DMS 273 treated with DMSO at 0.1 percent for 48 hours (cell line): ENCODE data around the gene HIC2.
"Not testable (repeated sequence)": the region's sequence is repeated elsewhere in the genome, so short reads cannot be mapped to it uniquely, and the experiment has no call there.

Source experiments
- DNase-seq: peaks from one replicate; lab custom pipeline; 2025; lab: John Stamatoyannopoulos, UW

HIC2 gene

DNA sequence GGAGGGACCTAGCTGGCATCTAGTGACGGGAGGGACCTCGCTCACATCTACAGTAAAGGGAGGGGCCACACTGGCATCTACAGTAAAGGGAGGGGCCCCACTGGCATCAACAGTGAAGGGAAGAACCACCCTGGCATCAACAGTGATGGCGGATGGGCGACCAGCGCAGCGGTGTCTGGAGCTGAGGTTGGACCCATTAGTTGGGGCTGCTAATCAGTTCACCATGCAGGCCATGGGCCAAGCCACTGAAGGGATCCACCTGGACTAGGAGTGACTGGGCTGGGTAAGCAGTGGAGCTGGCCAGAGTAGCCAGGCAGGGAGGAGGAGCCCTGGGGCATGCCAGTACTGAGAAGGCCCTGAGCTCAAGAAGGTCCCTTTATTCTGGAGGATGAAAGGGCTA lies 73.4 kb downstream of the HIC2 start:
- DNase-seq = not testable (repeated sequence)

DNA sequence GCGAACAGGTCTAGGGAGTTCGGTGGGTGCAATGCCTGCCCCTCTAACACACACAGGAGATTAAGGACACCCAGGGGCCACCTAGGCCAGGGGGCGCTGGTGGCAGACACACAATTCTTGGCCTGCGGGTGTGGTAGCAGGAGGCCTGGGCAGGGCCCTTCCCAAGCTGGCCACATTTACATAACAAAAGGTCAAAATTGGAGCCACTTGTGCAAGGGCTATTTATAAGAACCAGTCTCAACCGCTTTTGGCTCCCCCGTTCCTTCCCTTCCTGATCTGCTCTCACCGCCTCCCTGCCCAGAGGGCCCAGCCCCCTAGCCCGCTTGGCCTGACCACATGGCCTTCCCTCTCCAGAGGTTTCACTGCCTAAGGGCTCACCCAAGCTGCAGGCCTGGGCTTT lies 75.1 kb downstream of the HIC2 start:
- not testable (repeated sequence) for DNase-seq

DNA sequence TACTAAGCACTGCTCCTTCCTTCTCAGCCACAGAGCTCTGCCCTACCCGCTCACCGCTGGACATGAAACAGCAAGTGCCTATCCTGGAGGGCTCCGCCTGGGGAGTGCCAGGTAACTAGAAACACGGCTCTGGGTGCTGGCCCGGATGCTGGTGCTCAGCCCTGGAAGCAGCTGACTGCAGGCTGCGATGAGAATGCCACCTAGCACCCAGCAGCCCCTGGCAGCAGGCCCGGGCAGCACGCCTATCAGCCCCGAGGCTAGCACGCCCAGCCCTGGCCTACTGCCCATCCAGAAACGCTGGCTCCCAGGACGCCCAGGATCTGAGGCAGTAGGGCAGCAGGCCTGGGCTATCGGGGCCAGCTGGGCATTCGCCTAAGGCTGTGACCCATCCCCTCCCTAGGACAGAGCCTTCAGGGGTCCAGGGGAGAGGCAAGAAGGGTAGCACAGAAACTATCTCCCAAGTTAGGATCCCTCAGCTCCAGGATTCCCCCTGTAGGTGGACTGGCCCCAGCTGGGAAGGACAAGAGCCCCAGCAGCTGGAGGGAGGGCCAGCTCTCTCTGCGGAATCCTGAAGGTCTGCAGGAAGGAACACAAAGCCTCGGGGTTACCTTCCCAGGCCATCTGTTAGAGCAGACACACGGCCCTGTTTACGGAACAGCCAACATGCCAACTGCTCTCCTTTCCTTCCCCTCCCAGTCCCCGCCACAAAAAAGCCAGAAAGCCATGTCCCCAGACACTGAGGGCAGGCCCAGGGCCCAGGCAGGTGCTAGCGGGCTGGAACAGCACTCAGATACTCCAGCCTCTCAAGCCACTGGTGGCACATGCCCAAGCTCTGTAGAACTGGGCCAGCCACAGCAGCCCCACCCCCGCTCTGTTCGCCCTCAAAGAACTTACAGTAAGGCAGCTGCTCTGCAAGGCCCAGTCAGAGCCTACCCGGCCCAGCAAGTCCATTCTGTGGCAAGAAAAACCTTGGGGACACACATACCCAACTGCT lies 76.9 kb downstream of the HIC2 start:
- not testable (repeated sequence) for DNase-seq

DNA sequence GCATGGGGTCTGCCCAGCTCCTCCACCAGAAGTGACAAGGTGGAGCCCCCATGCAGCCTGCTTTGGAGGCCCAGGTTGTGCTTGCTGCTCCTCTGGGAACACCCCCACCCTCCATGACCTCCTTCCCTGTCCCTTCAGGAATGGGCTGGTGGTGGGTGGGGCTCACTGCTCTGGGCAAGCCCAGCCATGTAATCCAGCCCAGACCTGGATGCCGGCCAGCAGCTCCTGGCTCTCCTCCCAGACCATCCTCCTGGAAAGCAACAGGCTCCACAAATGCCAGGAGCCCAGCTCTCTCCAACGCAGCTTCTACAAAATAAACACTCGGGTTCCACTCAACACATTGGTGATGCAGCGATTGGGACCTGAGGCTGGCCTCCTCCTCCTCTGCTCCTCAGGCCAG lies 80.8 kb downstream of the HIC2 start:
- DNase-seq = not testable (repeated sequence)

DNA sequence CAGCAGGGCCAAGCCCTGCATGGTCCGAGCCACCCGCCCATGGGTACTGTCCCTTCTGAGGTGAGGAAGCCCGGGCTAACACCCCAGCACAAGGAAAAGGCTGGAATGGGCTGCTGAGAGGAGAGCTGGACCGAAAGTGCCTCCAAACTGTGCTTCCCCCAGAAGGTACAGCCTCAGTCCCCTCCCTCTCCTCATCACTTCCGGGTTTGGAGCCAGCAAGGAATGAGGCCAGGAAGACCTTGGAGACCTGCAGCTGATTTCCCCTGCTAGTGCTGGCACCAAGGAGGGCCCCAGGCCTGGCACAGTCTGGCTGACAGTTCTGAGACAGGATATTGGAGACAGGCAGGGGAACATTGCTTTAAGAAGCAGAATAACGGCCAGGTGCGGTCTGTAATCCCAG lies 81.3 kb downstream of the HIC2 start:
- not testable (repeated sequence) for DNase-seq

DNA sequence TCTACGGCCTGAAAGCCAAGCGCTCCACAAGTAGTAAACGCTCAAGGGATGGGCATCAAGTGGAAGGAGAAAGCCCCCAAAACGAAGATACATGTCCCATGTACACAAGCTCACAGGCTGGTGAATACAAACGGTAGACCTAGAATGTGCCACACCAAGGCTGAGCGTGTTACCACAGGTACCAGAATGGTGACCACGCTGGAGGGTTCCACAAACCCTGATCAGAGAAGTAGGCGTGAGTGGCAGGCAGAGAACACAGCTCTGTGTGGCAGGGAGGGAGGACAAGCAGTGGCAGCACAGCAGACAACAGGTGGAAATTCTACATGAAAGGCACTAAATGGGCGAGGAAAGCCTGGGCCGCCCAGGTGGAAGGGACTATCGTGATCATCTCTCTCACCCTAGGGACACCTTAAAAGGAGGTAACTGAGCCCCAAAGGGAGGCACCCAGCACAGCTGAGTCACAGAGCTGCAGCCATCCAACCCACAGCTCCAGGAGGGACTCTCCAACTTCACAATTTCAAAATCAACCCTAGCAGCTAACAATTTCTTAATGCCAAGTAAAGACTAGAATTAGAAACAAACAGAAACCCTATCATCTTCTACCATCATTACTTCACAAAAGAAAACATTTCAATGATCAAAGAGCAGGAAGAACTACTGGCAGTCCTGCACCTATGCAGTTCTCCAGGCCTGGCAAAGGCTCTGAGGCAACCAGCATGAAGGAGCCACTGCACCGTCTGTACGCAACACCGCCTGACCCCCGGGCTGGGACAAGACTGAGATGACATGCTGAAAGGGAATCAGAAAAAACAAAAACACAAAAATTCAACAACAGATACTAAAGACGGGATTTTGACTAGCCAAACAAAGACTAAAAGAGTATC lies 82.7 kb downstream of the HIC2 start:
- DNase-seq = not testable (repeated sequence)
